GM12892 (cell line): ENCODE results near the gene COX4I1.

Source experiments
- POLR2AphosphoS5 ChIP-seq: IDR thresholded peaks from 2 replicates; pipeline ENCODE4 v1.6.1; 2011; ENCODE audit warnings: low read depth, low read length, control low read depth
- TAF1 ChIP-seq: IDR thresholded peaks from 2 replicates; pipeline ENCODE4 v1.6.1; 2011; ENCODE audit warnings: low read depth, mild to moderate bottlenecking, control low read depth, low read length, borderline replicate concordance

DNA sequence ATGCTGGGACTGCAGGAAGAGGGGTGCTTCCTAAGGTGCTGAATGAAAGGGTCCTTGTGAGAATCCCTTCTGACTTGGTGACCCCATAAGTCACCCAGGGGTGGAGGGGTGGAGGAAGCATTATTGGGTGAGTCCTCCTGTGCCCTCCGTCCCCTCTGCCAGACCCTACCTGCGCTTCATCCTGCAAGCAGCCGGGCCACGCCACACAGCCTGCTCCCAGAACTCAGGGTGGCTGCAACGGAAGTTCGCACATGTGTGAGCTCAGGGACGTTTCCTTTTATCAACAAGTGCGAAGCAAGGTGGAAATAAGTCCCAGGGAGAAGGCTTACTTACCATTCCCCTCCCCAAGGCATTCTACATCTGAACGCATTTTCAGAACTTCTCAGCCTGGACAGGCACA is 40.9 kb downstream of the COX4I1 start:
- TF ChIP-seq POLR2AphosphoS5 (no peak), TAF1 (no peak)
